ENCODE results near the gene ERICH2.

Gene ERICH2

GRCh38 chr2:170818036-170818751 is 48.0 kb downstream of the ERICH2 start:
- no peak for DNase-seq

DNA sequence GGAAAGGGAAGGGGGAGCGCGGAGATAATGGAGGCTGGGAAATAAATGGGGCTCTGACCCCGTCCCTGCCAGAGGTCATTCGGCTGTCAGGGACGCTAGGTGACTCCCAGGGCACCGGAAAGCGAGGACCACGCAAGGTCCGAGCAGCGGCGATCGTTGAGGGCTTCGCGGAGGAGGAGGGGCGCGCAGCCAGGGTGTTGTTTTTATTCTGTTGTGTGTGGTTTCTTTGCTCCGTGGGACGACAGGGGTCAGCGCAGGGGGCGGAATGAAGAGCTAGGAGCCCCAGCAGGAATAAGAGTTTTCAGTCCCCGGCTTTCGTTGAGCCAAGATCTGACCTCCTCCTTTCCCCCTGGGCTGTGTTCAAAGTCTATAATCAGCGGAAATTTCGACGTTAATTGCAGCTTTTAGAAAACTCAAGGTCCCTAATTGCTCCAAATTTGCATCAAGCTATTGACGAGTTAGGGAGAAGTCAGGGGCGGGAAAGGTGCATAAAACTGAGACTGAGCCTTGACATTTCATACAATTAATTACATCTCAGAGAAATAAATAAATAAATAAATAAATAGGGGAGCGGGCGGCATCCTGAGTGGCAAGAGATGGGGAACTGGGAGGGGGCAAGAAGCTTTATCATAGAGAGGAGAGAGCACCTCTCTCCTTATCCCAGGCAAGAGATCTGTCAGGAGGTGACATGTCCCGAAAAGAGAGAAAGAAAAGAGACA is 48.7 kb downstream of the ERICH2 start:
- no peak for DNase-seq

DNA sequence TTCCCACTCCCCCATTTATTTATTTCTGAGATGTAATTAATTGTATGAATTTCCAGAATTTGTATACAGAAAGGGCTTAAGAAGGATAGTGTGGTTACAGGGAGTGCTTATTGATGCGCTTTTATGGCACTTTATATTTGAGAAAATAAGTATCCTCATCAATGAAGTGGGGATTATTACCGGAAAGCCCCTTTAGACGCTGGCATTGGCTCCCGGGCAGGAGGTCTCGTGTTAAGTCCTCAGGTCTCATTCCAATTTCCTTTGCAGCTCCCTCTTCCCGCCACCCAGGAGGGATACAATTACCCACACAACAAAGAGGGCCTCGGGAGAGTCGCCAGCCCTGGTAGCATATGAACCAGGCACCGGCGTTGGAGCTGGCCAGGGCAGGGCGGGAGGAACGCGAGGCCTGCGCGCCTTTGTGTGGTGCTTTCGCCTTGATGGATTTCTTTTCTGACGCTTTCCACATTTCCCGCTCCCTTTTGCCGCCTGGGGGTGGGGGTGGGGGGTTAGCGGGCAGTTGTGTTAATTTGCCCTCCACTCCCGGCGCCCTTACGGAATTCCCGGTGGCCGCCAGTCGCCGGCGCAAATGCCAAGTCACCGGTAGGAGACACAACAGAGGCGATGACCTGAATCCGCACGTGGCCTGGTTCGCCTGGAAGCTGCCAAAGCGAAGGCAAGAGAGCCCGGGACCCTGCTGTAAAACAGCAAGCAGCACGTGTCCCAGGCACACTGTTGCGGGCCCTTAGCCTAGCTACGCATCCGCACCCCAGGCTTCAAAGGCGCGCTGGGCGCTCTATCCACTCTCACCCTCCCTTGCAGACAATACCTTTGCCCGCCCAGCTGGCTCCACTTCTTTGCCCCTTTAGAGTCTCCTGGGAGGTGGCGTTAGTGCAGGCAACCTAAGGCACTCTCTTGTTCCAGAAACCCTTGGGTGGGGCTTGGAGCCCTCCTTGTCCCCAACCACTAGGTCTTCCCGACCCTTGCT is 49.8 kb downstream of the ERICH2 start:
- no peak for DNase-seq

GRCh38 chr2:170820757-170821530 is 50.8 kb downstream of the ERICH2 start:
- no peak for DNase-seq

DNA sequence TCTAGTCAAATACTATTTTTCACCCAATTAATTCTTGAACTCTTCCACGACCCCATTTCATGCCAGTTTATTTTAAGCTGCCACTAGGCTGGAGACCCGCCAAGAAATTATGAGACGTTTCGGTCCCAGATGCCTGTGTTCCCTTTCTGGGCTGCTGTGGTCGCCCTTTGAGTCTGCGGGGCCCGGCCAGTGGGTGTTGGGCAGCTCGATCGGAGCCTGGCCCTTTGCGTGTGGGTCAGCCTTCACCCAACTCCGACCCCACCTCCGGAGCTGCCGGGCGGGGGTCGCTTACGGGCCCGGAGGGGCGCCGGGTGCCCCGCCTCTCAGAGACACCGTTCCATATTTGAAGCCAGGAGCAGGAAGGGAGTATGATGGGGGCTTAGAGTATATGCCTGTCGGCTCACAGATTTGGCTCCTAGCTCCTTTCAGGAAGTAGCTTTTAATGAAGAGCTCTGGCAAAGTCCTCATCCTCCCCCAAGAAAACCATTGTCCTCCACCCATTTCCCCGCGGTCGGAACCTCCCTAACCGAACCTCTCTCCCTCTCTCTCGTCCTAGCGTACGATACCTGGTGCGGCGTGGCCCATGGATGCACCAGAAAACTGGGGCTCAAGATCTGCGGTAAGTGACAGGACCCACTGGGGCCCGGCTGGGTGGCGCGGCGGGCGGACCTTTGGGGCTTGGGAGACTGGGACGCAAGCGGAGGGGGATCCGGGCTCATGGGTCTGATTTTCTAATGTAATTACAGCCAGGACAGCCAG is 51.5 kb downstream of the ERICH2 start:
- no peak for DNase-seq

DNA sequence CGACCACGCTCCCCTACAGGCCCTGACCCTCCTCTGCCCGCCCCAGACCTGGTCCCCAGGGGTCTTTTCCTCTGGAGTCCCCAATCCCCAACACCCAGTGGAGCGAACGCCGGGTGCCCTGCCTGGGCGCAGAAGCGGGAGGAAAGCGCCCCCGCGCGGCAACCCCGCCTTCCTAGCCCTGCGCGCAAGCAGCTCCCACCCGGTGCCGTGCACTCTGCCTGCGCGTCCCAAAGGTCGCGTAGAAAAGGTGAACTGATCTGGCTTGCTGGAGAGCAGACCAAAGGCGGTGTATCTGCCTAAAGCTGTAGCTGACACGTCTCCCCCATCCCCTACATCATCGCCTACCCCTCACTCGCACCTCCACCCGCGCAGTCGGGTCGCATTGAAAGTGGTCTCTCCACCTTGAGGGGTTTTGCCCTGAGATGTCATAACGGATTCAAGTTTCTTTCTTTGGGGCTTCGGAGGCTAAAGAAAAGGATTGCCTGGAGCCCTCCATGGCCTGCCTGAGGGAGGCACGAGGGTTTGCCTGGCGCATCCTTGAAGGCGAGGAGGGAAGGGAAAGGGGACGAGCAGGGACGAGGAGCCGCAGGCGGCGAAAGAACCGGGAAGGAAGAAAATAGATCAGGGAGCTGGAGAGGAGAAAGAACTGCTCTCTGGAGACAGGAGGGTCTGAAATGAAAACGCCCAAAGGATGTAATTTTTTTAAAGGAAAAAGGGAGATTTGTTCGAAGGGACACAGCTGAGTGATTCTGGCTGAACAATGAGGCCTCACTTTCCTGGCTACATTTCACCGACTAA is 52.3 kb downstream of the ERICH2 start:
- no peak for DNase-seq

DNA sequence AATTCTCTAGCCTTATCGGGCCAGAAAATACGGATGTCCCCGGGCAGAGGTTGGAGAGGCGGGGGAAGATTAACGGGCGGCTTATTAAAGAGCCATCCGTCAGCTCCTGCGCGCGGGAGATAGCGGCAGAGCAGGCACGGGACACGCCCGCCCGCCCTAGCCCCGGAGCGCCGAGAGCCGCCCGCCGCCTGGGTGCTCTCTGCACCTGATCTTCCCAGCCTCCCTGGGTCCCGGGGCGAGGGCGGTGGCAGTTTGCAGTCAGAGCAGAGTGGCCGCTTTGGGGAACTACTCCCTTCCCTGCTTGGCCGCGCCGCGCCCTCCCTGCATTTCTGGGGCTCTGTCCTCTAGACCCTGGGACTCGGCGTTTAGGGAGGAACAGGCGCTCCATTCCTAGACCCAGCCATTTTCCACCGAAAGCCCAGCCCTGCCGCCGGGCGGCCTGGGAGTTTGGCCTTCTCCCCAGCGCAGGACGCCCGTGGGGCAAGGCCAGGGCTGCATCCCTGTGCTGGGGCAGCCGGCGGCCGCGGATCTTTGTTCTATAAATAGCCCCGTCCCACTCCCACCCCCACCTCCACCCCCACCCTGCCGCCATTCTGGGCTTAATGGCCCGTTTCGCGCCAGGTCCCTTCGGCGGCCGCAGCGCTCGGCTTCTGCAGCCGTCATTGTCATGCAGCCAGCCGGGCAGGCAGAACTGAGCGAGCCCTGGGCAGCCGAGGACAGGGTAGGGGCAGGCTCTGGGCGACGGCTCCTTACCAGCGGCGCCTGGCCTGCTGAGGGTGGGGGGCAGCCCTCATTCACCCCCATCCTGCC is 53.1 kb downstream of the ERICH2 start:
- DNase-seq, result peak; percentile 90

- DNase-seq, result no peak
Measured at GRCh38 chr2:170823898-170824215, 53.7 kb downstream of the ERICH2 start.

DNA sequence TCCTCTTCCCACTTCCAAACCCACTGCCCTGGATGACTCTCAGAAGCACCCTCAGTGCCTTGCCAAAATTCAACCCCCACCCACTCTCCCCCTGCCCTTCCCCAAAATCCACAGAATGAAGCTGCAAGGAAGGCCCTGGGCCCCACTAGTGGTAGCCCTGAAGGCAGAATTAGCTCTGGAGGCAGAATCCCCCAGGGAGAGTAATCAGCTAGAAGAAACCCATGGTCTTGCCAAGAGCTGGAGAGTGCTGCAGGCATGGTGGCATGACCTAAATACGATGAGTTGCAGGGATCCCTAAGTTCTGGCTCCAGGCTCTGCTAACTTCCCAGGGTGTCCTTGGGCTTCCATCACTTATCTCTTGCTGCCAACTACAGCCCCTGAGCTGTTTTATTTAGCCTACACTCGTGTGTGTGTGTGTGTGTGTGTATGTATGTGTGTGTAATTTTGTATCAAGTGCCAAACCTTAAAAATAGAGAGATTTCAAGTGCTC is 54.4 kb downstream of the ERICH2 start:
- no peak for DNase-seq

DNA sequence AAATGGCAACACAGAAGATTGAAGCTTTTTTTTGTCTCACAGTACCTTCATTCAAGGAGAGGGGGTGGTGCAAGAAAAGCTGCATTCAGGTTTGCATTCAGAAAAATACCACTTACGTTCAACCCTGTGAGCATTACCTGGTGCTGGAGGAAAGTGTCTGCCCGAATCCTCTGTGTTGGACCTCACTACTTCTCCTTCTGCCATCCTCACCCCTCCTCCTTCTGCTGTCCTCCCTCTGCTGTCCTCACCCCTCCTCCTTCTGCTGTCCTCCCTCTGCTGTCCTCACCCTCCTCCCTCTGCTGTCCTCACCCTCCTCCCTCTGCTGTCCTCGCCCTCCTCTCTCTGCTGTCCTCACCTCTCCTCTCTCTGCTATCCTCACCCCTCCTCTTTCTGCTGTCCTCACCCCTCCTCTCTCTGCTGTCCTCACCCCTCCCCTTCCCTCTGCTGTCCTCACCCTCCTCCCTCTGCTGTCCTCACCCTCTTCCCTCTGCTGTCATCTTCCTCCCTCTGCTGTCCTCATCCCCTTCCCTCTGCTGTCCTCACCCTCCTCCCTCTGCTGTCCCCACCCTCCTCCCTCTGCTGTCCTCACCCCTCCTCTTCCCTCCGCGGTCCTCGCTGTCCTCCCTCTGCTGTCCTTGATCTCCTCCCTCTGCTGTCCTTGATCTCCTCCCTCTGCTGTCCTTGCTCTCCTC is 57.8 kb downstream of the ERICH2 start:
- no peak for DNase-seq

DNA sequence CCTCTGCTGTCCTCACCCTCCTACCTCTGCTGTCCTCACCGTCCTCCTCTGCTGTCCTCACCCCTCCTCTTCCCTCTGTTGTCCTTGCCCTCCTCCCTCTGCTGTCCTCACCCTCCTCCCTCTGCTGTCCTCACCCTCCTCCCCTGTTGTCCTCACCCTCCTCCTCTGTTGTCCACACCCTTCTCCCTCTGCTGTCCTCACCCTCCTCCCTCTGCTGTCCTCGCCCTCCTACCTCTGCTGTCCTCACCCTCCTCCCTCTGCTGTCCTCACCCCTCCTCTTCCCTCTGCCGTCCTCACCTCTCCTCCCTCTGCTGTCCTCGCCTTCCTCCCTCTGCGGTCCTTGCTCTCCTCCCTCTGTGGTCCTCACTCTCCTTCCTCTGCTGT is 58.3 kb downstream of the ERICH2 start:
- DNase-seq, result no peak

- no peak for DNase-seq
Measured at GRCh38 chr2:170829036-170829435, 58.9 kb downstream of the ERICH2 start.

GRCh38 chr2:170830166-170830565 is 60.0 kb downstream of the ERICH2 start:
- DNase-seq, result no peak

- DNase-seq, result no peak
Measured at GRCh38 chr2:170831115-170831514, 60.9 kb downstream of the ERICH2 start.

DNA sequence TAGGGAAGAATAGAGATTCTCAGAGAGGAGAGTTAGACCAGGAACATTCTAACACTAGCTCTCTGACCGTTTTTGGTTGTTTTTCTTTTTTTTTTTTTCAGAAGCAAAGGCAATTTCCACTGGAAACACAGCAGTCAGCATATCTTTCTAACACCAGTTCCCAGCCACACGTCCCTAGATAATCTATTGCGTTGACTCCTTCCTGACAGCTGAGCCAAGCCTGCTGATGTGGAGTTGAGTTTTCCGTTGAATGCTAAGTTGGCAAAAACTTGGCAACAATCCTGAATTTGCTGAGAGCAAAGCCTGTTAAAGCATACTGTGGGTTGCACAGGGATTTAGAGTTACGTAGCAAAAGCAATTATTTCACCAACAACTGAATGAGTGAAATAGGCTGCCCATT is 65.8 kb downstream of the ERICH2 start:
- no peak for DNase-seq

DNA sequence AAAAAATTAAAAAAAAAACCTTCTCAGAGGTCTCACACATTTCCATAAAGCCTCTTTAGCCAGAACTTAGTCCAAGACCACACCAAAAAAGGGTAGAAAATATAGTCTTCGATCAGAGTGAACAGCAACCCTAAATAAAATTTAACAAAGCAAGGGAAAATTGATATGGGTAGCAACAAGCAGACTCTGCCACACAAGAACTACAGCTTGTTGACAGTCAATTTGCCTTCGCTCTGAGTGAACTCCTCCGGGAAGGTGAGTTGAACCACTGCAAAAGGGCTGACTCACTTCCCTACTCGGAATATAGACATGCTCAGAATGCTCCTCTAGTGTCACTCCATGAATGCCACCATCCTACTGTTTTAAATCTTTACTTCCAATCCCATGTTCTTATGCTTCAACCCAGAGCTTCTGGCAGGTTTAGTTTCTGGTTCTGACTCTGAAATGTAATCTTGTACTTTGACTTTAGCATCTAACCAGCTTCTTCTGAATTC is 70.6 kb downstream of the ERICH2 start:
- no peak for DNase-seq

- DNase-seq, result no peak
Measured at GRCh38 chr2:170842785-170843184, 72.6 kb downstream of the ERICH2 start.

GRCh38 chr2:170843656-170844055 is 73.5 kb downstream of the ERICH2 start:
- peak; percentile 17 for DNase-seq

- DNase-seq, result peak; percentile 7
Measured at GRCh38 chr2:170845343-170845742, 75.2 kb downstream of the ERICH2 start.
